Uterus (tissue), 2 donors: ENCODE results near the gene UBQLN3.

Experiments used
- POLR2A ChIP-seq, 2 donors: fragments of 450-650 bp; IDR thresholded peaks; one replicate each; pipeline ENCODE4 v1.6.1; 2016; ENCODE audit warnings: antibody characterized with exemption in 2 of 2, mild to moderate bottlenecking in 1 of 2, moderate library complexity in 1 of 2
- TF ChIP-seq, protein P1 (sequence below), 4 experiments: fragments of 200-600 bp in 2 of 4; fragments of 450-650 bp in 2 of 4; sonication (generic) in 2 of 4; IDR thresholded peaks; one replicate each; pipeline ENCODE4 v1.5.1; 2016 to 2019; ENCODE audit warnings: antibody characterized with exemption in 4 of 4, mild to moderate bottlenecking in 2 of 4, moderate library complexity in 1 of 4

DNA sequence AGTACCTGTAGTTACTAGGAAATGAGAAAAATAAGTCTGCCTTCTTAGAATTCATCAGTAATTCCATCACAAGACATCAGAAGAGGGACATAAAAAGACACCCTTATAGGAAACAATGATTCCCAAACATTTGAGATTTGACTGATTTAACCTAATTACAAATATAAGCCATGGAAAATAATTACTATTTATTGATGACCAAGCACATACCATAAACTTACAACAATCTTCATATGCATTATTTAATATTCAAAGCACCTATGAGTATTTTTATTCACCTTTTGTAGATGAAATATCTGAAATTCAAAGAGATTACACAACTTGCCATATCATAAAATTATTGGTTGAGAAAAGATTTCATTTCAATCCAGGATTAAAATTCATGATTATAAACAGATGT, 35.8 kb downstream of the UBQLN3 start:
- TF ChIP-seq, protein P1, sequence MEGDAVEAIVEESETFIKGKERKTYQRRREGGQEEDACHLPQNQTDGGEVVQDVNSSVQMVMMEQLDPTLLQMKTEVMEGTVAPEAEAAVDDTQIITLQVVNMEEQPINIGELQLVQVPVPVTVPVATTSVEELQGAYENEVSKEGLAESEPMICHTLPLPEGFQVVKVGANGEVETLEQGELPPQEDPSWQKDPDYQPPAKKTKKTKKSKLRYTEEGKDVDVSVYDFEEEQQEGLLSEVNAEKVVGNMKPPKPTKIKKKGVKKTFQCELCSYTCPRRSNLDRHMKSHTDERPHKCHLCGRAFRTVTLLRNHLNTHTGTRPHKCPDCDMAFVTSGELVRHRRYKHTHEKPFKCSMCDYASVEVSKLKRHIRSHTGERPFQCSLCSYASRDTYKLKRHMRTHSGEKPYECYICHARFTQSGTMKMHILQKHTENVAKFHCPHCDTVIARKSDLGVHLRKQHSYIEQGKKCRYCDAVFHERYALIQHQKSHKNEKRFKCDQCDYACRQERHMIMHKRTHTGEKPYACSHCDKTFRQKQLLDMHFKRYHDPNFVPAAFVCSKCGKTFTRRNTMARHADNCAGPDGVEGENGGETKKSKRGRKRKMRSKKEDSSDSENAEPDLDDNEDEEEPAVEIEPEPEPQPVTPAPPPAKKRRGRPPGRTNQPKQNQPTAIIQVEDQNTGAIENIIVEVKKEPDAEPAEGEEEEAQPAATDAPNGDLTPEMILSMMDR (IDR thresholded peaks at IDR 0.05), result no peak
- no peak for TF ChIP-seq POLR2A (IDR thresholded peaks at IDR 0.05)
